ENCODE results near the gene GPR39.

DNA sequence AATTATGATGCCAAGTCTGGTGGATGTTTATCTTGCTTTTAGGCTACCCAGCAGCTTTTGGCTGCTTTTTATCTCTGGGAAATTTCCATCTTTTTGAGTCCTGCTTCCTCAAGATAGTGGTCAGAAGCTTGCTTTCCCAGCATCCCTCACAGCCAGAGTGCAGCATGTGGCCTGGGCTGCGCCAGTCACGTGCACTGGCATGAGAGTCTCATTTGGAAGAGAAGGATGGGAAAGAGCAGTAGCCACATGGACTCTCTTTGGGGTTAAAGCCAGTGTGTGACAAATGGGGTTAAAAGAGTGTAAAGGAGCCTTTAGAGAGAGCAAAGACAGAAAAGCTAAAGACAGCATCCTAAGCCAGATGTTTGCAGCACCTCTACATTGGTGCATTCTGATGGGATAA, 12.7 kb downstream of the GPR39 start:
- TF ChIP-seq, protein P1, sequence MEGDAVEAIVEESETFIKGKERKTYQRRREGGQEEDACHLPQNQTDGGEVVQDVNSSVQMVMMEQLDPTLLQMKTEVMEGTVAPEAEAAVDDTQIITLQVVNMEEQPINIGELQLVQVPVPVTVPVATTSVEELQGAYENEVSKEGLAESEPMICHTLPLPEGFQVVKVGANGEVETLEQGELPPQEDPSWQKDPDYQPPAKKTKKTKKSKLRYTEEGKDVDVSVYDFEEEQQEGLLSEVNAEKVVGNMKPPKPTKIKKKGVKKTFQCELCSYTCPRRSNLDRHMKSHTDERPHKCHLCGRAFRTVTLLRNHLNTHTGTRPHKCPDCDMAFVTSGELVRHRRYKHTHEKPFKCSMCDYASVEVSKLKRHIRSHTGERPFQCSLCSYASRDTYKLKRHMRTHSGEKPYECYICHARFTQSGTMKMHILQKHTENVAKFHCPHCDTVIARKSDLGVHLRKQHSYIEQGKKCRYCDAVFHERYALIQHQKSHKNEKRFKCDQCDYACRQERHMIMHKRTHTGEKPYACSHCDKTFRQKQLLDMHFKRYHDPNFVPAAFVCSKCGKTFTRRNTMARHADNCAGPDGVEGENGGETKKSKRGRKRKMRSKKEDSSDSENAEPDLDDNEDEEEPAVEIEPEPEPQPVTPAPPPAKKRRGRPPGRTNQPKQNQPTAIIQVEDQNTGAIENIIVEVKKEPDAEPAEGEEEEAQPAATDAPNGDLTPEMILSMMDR (IDR thresholded peaks at IDR 0.05), result no peak
- TF ChIP-seq POLR2A (IDR thresholded peaks at IDR 0.05), result no peak

Measured in esophagus squamous epithelium (tissue), 4 donors.